Fibroblast of upper back skin (primary cell): ENCODE measurements around the gene BAIAP2L1.

ENCODE experiments used
- DNase-seq: peaks from one replicate; pipeline ENCODE4 v3.0.0-alpha.2; 2013

The BAIAP2L1 gene

GRCh38 chr7:98257701-98258100 is 143.2 kb downstream of the BAIAP2L1 start:
- DNase-seq = no peak

- no peak for DNase-seq
These were observed 144.5 kb downstream of the BAIAP2L1 start for GRCh38 chr7:98256431-98256830.

DNA sequence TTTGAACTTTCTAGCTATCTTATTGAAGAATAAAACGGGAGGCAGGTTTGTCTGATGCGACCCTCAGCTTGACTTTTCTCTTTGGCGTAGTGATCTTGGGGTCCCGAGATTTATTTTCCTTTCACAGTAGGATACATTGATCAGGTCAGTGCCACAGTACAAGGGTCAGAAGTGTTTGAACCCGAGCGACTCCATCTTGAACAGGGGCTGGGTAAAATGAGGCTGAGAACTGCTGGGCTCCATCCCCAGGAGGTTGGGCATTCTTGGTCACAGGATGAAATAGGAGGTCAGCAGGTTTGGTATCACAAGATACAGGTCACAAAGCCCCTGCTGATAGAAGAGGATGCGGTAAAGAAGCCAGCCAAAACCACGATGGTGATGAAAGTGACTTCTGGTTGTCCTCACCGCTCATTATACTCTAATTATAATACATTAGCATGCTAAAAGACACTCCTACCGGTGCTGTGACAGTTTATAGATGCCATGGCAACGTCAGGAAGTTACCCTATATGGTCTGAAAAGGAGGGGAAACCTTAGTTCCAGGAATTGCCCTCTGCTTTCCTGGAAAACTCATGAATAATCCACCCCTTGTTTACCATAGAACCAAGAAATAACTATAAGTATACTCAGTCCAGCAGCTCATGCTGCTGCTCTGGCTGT is 145.8 kb downstream of the BAIAP2L1 start:
- DNase-seq = no peak

- no peak for DNase-seq
These were observed 146.4 kb downstream of the BAIAP2L1 start for GRCh38 chr7:98254516-98254915.

DNA sequence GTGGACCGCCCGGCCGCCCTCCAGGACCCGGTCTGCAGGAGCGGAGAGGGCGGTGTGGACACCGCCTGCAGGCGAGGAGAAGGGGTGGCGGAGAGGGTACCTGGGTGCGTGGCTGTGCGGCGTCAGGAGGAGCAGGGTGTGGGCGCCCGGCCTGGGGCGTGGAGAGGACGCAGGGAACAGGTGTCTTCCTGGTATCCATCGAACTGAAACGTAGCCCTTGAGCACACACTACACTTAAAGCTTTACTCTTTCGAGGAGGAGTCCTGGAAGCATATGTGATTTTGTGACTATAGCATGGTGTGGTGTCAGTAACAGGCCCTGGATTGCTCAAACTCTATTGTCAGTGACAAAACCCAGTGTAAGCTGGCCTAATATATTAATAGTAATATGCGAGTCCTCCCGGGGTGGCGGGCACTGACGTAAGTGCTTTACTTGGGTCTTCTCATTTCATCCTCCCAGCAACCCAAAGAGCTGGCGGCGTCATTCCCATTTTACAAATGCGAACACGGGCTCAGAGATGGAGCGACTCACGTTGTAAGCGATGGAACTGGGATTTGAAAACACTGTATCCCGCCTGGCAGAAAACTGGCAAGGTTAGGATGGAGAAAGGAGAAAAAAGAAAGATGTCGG is 148.3 kb downstream of the BAIAP2L1 start:
- DNase-seq = no peak

DNA sequence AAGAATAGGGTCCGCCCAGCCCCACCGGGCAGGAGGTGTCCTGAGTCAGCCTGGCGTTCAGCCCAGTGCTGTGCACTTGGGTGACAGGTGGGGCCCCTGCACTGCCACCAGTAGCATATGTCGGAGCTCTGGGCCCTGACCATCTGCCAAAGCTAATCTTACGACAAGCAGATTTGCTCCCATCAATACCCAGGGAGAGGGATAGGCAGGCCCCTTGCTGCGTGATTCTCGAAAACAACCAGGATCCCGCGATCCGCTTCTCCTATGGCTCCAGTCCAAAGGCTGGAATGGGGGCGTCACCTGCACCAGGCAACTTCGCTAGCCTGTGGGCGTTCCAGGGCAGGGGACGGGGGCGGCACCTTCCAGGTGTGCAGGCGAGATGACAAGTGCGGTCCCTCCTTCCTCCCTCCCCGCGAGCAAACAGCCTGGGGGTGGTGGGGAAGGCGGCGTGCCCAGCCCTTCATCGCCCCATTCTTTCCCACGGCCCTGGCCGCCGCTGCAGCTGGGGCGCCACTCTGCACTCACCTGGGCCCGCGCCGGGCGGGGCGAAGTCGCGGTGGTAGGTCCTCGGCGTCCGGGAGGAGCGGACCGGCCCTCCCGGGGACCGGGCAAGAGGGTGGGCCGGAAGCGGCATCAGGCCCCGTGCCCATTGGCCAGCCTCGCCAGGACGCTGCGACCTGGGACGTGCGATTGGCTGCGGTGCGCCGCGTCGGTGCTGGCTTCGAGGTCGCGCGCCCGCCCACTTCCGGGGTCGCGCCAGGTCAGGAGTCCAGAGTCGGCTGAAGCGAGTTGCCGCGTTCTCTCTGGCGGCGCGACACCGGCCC is 149.1 kb downstream of the BAIAP2L1 start, which contains the start of gene TECPR1:
Gene TECPR1 (minus strand): TSS at position 632 of the 824 bp plus-strand sequence. CDS start 6,086 bp downstream, outside the sequence.
- peak; percentile 84 for DNase-seq

DNA sequence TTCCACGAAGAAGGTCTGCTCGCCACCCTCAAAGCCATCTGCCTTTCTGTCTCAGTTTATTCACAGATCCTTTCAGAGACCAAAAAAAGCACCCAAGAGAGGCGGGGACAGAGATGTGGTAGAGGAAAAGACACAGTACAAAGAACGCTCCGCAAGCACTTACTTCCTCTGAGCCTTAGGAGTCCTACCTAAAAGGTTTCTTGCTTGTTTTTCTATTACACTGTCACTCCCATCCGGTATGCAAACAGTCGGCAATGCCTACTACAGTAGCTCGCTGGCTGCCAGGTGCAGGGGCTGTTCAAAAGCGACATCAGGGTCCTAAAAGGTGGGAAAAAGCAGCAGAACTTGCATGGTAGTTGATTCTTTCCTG is 149.7 kb downstream of the BAIAP2L1 start:
- no peak for DNase-seq

DNA sequence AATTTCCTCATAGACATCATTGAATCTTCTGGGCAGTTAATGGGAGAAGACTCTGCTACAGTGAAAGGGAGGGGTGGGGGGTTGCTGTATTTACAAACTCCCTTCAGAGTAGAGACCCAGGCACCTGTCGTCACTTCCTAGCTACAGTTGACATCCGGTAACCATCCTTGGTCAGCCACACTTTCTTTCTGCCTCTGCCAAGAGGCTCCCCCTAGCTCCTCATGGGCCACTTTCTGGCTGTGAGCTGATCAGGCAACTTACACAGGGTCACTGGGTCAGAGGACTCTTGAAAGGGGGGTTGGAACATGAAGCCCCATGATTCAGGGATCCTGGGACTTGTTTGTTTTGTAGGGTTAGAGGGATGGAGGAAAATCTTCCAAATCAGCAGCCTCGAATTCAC is 150.1 kb downstream of the BAIAP2L1 start:
- DNase-seq = no peak

DNA sequence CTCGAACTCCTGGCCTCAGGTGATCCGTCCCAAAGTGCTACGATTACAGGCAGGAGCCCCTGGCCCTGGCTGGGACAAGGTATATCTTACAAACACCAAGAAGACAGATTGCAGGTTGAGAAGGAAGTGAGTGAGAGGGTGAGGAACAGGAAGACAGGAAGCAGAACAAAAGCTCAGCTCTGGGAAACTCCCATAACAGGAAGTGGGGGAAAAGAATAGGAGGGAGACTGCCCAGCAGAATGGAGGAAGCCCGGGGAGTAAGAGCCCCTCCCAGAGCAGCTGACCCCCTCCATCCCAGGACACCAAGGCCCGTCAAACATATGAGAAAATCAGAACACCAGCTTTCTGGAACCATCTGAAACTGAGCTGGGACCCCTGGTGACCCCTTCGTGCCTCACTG is 151.8 kb downstream of the BAIAP2L1 start:
- DNase-seq = no peak

GRCh38 chr7:98248156-98248555 is 152.7 kb downstream of the BAIAP2L1 start:
- DNase-seq = no peak

DNA sequence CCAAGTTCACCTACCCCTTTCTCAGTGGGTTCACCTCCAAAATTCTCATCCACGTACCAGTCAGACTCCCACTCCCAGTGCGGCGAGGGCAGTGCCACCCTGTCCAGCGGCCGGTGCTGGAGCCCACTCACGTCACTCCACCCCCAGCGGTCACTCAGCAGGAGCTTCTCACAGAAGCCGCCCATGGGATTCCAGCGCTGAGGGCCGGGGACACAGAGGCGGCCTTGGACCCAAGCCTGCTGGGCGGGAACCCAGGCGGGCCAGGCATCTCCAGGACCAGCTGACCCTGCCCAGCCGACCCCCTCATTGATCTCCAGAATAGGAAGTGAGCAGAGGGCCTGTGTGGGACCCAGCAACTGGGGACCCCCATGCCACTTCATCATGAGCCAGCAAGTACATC is 156.0 kb downstream of the BAIAP2L1 start:
- no peak for DNase-seq

DNA sequence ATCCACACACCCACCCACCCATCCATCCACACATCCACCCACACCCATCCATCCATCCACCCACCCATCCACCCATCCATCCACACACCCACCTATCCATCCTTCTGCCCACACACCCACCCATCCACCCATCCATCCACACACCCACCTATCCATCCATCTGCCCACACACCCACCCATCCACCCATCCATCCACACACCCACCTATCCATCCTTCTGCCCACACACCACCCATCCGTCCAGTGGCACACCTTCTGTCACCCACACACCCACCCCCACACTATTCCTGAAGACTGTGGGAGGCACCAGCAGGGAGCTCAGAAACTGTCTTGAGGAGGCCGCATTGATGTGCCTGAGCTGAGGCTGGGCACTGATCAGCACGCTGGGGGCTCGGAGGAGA is 158.0 kb downstream of the BAIAP2L1 start:
- no peak for DNase-seq

GRCh38 chr7:98242342-98242741 is 158.5 kb downstream of the BAIAP2L1 start:
- no peak for DNase-seq

DNA sequence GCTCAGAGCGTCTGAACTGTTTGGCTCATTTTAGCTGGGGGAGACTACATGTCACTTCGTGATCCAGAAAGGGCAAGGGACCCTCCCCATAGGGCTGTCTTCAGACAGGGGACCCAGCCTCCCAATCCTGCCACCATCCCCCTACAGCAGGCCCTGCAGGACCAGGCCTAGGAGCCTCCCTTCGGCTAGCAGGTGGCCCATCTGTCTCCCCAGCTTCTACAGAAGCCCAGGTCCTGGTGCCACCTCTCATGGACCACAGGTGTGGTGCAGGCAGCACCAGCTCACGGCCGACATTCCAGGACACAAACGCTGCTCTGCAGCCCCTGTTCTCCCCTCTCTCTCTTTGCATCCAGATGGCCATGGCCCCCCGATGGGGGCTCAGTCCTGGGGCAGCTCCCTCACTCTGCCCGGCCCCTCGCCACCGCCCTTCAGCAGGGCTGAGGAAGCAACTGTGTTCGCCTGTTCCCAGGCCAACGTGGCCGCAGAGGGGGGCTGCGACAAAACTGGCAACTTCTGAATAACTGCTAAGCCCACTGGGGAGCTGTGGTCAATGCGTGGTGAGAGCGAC is 159.1 kb downstream of the BAIAP2L1 start:
- DNase-seq = no peak
